ENCODE measurements around the gene LRRC58.

Gene LRRC58

DNA sequence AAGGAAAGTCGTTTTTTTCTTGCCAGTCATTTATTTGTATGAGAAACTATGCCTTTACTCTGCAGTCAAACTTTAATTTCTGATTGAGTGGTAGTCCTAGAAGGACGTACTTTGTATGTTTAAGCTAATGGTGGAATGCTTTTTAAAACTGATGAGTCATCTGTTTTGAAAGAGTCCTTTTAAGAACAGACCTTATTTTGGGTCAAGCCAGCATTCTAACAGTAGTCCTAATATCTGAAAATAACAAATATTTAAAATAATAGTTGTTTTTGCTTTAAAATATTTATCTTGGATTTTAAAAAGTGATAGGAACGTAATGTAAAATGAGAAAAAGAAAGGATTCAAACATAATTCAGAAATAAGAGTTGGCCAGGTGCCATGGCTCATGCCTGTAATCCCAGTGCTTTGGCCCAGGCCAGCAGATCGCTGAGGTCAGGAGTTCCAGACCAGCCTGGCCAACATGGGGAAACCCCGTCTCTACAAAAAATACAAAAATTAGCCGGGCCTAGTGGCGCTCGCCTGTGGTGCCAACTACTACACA lies 1.3 kb upstream of the LRRC58 start:
- H3K27me3 ChIP-seq (ENCODE audit: low read depth, low read length) = no peaks in the 10 kb centered on the region
- no peaks in the 10 kb centered on the region for H3K9me3 ChIP-seq (ENCODE audit: insufficient read depth, low read length)
- peak overlapping the region; percentile 84 for H3K4me2 ChIP-seq (ENCODE audit: low read length)
- peak overlapping the region; percentile 81; the same call in 1 of the 2 replicates for H3K27ac ChIP-seq (ENCODE audit: low read length)
- H3K79me2 ChIP-seq (ENCODE audit: low read length) = peaks cover 39% of the 10 kb centered on the region
- no peak for TF ChIP-seq EZH2phosphoT487 (IDR thresholded peaks at IDR 0.05; ENCODE audit: low read depth)
- TF ChIP-seq, protein P1, sequence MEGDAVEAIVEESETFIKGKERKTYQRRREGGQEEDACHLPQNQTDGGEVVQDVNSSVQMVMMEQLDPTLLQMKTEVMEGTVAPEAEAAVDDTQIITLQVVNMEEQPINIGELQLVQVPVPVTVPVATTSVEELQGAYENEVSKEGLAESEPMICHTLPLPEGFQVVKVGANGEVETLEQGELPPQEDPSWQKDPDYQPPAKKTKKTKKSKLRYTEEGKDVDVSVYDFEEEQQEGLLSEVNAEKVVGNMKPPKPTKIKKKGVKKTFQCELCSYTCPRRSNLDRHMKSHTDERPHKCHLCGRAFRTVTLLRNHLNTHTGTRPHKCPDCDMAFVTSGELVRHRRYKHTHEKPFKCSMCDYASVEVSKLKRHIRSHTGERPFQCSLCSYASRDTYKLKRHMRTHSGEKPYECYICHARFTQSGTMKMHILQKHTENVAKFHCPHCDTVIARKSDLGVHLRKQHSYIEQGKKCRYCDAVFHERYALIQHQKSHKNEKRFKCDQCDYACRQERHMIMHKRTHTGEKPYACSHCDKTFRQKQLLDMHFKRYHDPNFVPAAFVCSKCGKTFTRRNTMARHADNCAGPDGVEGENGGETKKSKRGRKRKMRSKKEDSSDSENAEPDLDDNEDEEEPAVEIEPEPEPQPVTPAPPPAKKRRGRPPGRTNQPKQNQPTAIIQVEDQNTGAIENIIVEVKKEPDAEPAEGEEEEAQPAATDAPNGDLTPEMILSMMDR (IDR thresholded peaks at IDR 0.05; ENCODE audit: low read depth, low read length) = no peak
- no peak overlapping the region for H2AFZ ChIP-seq (ENCODE audit: low read depth, low read length)
- peak overlapping the region; percentile 94 for H3K9ac ChIP-seq (ENCODE audit: low read length)
- peak overlapping the region; percentile 95 for H3K4me3 ChIP-seq (ENCODE audit: low read length)
- peaks cover 23% of the 10 kb centered on the region for H3K4me1 ChIP-seq (ENCODE audit: low read length)
- peaks cover 22% of the 10 kb centered on the region for H4K20me1 ChIP-seq (ENCODE audit: insufficient read depth, low read length)
- H3K36me3 ChIP-seq (replicated peaks; ENCODE audit: low read depth, low read length) = peaks cover 18% of the 10 kb centered on the region

- no peak for TF ChIP-seq EZH2phosphoT487 (IDR thresholded peaks at IDR 0.05; ENCODE audit: low read depth)
- TF ChIP-seq, protein P1 (IDR thresholded peaks at IDR 0.05; ENCODE audit: low read depth, low read length) = no peak
- H2AFZ ChIP-seq (ENCODE audit: low read depth, low read length) = peak overlapping the region; percentile 72
- no peaks in the 10 kb centered on the region for H3K9me3 ChIP-seq (ENCODE audit: insufficient read depth, low read length)
- H3K36me3 ChIP-seq (replicated peaks; ENCODE audit: low read depth, low read length) = peaks cover 24% of the 10 kb centered on the region
- peak overlapping the region; percentile 94 for H3K9ac ChIP-seq (ENCODE audit: low read length)
- H3K4me3 ChIP-seq (ENCODE audit: low read length) = peak overlapping the region; percentile 95
- H3K27me3 ChIP-seq (ENCODE audit: low read depth, low read length) = no peaks in the 10 kb centered on the region
- H3K79me2 ChIP-seq (ENCODE audit: low read length) = peaks cover 46% of the 10 kb centered on the region
- peaks cover 29% of the 10 kb centered on the region for H4K20me1 ChIP-seq (ENCODE audit: insufficient read depth, low read length)
- H3K27ac ChIP-seq (ENCODE audit: low read length) = peak overlapping the region; percentile 81
- H3K4me1 ChIP-seq (ENCODE audit: low read length) = peaks cover 23% of the 10 kb centered on the region
- peak overlapping the region; percentile 84 for H3K4me2 ChIP-seq (ENCODE audit: low read length)
Measured at GRCh38 chr3:120349855-120350125, 636 bp upstream of the LRRC58 start.

GRCh38 chr3:120348065-120348990 lies 826 bp downstream of the LRRC58 start:
- Histone ChIP-seq H2AFZ (ENCODE audit: low read depth, low read length) (0 out of 2 replicates have a peak overlapping the region, but pooled peaks have one; percentile 54), H3K4me2 (ENCODE audit: low read length) (peak overlapping the region; percentile 97), H3K9me3 (ENCODE audit: insufficient read depth, low read length) (no peaks in the 10 kb centered on the region), H3K4me3 (ENCODE audit: low read length) (peak overlapping the region; percentile 95), H4K20me1 (ENCODE audit: insufficient read depth, low read length) (peaks cover 34% of the 10 kb centered on the region), H3K79me2 (ENCODE audit: low read length) (peaks cover 61% of the 10 kb centered on the region), H3K27me3 (ENCODE audit: low read depth, low read length) (no peaks in the 10 kb centered on the region), H3K9ac (ENCODE audit: low read length) (peak overlapping the region; percentile 94), H3K27ac (ENCODE audit: low read length) (peak overlapping the region; percentile 81), H3K36me3 (replicated peaks; ENCODE audit: low read depth, low read length) (peaks cover 38% of the 10 kb centered on the region), H3K4me1 (ENCODE audit: low read length) (peaks cover 23% of the 10 kb centered on the region)
- TF ChIP-seq, protein P1 (IDR thresholded peaks at IDR 0.05; ENCODE audit: low read depth, low read length) = no peak
- no peak for TF ChIP-seq EZH2phosphoT487 (IDR thresholded peaks at IDR 0.05; ENCODE audit: low read depth)

DNA sequence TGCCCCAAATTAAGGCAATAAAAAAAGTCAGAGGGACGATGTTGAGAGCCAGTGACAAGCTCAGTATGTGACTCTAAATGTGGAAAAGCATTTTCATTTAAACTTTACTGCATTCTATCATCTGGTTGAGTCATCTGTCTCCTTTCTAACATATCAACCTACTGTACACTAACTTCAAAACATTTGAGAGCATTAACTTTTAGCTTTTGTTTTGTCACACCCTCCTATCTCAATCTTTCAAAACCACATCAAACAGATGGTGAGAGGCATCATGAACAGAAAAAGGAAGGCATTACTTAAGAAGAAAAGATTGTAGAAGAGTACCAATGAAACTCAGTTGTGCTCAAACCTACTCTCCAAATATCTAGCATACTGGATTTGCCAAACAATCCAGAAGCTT lies 4.8 kb downstream of the LRRC58 start:
- Histone ChIP-seq H3K4me3 (ENCODE audit: low read length) (no peak overlapping the region), H4K20me1 (ENCODE audit: insufficient read depth, low read length) (peaks cover 39% of the 10 kb centered on the region), H3K4me2 (ENCODE audit: low read length) (no peak overlapping the region), H3K27ac (ENCODE audit: low read length) (no peak overlapping the region), H3K36me3 (replicated peaks; ENCODE audit: low read depth, low read length) (peaks cover 75% of the 10 kb centered on the region), H3K4me1 (ENCODE audit: low read length) (peaks cover 9% of the 10 kb centered on the region), H3K79me2 (ENCODE audit: low read length) (peaks cover 98% of the 10 kb centered on the region), H3K27me3 (ENCODE audit: low read depth, low read length) (no peaks in the 10 kb centered on the region), H2AFZ (ENCODE audit: low read depth, low read length) (no peak overlapping the region), H3K9ac (ENCODE audit: low read length) (no peak overlapping the region), H3K9me3 (ENCODE audit: insufficient read depth, low read length) (peaks cover 8% of the 10 kb centered on the region; the same call in 1 of the 2 replicates)
- no peak for TF ChIP-seq EZH2phosphoT487 (IDR thresholded peaks at IDR 0.05; ENCODE audit: low read depth)
- TF ChIP-seq, protein P1 (IDR thresholded peaks at IDR 0.05; ENCODE audit: low read depth, low read length) = no peak

Data from OCI-LY3 (cell line).